A204.1 (cell line): ENCODE results near the gene AHCY.
A peak's percentile ranks its signal among the peaks of the same experiment; 100 is the strongest.
"Not testable (repeated sequence)": the region's sequence is repeated elsewhere in the genome, so short reads cannot be mapped to it uniquely, and the experiment has no call there.

Experiments
- FAIRE-seq: peaks from 2 replicates; lab custom pipeline; 2012; peaks lifted over from hg19 to GRCh38; lab: Jason Lieb, UNC

The AHCY gene

DNA sequence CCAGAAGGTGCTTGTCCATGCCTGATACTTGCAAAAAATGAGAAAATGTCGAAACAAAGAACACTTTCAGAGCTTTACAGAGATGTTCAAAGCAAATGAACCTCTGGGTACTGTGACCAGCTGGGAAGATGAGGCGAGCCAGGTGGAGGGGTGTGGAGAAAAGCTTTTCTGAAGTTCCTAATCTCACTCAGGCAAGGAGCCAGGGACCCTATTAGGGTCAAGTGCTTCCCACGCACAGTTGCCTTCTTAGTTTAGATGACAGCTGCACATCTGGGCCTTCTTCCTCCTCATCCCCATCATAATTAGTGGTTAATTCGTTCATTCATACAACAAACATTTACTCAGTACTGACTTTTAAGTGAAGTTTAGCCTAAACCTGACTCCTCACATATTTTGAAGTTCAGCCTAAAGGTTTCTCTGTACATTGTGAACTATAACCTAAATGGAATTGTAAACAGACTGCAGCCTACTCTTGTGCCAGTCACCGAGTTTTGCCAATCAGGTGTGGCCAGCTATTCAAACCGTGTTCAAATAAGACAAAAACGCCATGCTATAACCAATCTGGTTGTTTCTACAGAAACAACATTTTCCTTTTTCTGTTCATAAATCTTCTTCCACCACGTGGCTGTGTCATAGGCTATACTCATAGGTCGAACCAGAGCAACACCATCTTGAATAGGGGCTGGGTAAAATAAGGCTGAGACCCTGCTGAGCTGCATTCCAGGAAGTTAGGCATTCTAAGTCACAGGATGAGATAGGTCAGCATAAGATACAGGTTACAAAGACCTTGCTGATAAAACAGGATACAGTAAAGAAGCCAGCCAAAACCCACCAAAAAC lies 19.3 kb upstream of the AHCY start:
- FAIRE-seq, result no peak

DNA sequence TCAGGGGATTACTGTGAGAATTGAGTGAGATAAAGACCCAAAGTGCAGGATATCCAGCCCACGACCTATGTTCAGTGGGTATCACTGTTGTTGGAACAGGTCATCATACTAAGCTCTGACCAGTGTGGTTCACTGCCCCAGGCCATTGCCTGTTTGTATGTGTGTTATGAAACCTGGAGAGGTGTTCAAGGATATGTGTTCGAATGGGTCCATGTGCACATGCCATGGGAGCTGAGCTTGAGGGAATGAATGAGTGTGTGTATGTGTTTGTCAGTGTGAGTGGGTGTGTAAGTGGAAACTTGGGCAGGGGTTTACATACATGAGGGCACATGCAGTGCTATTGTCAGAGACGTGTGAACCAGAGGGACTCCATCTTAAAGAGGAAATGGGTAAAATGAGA lies 17.7 kb upstream of the AHCY start:
- no peak for FAIRE-seq

DNA sequence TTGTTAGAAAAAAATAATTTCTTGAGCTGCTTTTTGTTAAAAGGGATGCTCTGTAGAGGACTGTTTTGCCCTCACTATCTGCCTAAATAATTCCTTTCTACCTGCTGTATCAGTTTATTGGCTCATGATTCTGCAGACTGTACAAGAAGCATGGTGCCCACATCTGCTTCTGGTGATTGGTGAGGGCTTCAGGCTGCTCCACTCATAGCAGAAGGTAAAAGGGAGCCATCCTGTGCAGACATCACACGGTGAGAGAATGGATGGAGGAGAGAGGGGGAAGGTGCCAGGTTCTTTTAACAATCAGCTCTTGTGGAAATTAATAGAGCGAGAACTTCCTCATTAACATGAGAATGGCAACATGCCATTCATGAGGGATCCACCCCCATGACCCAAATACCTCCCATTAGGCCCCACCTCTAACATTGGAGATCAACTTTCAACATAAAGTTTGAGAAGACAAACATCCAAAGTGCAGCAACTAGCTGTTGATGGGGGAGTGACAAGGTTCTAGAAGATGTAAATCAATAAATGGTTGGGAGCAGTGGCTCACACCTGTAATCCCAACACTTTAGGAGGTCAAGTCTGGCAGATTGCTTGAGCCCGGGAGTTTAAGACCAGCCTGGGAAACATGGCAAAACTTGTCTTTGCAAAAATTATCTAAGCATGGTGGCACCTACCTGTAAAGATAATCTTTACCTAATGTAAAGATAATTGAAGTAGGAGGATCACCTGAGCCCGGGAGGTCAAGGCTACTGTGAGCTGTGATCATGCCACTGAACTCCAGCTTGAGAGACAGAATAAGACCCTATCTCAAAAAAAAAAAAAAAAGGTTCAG lies 15.7 kb upstream of the AHCY start:
- no peak for FAIRE-seq

DNA sequence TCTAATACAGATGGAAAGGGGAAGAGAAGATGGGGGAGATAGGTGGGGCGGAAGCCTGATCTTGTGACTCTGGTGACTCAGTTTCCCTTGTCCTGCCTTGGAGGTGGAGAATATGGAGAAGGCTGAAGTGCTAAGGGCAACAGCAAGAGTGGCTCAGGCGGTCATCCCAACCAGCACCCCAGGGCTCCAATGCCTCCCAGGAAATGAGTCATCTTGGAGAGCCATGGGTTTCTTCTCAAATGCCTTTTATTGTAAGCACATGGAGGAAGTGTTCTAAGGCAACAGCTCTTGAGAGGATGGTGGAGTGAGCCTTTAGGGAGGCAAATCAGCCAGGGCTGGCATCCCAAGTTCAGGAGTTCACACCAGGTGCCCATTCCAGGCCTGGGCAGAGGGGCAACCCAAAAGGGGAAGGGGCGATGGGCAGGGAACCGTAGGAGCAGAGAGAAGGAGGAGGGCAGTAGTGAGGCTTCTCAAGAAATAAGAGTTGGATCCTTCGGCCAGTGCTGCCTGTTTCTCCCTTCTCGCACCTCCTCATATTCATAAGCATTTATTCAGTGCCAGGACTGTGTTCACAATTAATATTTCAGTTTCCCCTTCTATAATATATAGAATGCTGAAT lies 13.2 kb upstream of the AHCY start:
- FAIRE-seq, result no peak

DNA sequence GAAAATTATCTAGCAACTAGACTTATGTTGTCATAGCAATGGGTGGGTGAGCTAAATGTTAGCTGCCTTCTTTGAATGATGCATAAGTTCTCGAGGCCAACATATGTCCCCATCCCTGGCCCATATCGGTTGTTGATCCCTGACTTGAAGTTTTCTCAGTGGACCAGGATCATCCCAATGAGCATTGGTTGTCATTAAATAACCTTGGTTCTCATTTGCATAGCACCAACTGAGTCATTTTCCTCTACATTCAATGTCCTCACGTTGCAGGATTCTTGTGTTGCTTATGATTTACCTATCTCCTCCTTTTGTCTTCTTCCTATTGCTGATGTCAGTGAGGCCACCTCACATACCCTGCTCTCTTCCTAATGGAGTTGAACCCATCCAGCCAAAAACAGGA lies 12.1 kb upstream of the AHCY start:
- no peak for FAIRE-seq

DNA sequence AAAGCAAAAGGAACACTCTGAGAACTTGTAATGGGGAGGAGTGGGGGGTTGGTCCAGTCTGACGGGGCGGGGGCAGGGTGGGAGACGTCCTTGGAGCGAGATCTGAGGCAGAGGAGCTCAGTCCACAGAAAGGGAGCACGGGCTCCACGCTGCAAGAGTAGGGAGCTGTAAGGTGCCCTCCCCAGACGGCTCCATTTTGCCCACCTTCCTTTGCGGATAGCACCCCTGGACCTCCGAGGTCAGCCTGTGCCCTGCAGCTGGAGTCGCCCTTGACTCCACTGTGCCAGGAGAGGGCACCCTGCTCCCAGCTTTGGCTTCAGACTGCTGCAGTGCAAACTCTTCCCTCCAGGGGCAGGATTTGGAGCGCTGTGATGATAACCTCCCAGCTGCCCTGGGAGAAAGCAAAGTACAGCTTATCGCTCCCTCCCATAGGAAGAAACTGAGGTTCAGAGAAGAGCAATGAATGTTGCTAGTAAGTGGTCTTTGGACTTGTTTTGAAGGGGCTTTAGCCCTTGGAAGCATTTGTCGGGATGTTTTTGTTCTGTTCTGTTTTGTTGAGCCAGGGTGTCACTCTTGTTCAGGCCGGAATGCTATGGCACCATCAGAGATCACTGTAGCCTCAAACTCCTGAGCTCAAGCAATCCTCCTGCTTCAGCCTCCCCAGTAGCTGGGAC lies 9.5 kb upstream of the AHCY start:
- FAIRE-seq, result peak; percentile 35

DNA sequence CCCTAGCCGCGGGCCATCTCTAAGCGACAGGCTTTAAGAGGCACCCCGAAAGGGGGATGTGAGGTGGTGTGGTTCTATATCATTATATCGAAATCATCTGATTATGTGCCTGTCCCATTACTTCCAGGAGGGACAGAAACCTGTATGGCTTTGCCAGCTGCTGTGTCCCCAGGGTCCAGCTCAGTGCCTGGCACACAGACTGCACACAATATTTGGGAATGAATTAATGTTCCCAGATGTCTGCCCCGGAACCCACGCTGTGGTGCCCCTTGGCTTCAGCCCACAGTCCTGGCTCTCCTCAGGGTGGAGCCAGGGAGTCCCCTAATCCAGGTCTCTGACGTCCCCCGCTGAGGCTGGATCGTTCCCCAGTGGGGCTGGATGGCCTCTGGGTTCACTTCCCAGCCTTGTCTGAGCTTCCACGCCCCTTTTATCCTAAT lies 8.9 kb upstream of the AHCY start:
- no peak for FAIRE-seq

DNA sequence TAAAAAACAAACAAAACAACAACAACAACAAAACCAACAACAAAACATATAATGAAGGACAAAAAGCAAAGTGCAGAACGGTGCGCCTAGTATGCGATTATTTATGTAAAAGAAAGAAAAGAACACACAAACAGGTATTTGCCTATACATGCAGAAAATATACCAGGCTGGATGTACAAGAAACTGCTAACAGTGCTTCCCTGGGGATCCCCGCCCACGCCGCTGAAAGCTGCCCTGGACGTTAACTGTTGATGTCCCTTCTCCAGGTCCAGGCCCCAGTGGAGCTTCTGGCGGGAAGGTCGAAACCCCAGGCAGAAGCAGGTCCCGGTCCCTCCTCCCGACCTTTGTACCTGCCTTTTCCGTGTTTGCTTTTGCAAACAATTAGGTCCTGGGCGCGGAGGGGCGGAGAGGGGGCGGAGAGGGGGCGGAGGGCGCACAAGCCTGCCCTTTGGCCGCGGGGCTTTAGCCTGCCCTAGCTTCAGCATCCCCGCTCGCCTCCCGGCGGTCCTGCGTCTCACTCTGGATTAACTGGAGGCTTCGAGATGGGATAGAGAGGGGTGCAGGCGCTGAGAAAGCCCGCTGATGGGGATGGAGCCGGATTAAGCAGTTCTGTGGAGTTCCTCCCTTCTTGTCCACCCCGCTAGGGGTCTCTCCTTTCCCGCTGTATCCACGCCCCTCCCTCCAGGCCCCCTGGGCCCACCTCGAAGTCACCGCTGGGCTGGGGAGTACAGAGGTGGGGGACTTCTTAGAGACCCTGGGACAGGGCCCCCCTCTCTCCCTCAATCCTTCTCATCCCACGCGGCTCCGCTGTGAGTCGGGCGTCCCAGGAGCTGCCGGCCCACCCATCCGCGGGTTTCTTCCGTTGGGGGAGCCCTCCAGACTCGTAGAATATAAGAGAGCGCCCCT lies 8.2 kb upstream of the AHCY start:
- FAIRE-seq, result no peak

DNA sequence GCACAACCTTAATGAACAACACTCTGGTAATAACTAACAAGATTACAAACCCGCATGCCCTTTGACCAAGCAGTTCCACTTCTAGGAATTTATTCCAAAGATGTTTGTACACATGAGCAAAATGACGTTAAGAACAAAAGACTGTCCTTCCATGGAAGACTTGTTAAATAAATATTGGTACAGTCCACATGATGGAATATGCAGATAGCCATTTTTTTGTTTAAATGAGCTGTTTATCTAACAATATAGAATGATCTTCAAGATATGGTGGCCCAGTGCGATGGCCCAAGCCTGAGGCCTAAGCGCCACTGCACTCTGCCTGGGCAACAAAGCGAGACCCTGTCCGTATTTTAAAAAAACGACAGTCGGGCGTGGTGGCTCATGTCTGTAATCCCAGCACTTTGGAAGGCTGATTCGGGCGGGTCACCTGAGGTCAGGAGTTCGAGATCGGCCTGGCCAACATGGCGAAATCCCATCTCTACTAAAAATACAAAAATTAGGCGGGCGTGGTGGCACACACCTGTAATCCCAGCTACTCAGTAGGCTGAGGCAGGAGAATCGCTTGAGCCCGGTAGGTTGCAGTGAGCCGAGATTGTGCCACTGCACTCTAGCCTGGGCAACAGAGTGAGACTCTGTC lies 7.4 kb upstream of the AHCY start:
- no peak for FAIRE-seq

DNA sequence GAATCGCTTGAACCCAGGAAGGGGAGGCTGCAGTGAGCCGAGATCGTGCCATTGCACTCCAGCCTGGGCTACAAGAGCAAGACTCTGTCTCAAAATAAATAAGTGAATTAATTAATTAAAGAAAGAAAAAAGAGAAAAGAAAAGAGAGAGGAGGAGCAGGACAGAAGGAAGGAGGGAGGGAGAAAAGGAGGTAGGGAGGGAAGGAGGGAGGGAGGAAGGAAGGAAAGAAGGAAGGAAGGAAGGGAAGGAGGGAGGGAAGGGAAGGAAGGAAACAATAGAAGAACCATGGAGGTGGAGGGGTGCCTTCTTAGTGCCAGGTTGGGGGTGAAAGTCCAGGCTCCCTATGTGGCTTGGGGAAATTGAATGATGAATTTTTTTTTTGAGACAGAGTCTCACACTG lies 6.5 kb upstream of the AHCY start:
- no peak for FAIRE-seq

DNA sequence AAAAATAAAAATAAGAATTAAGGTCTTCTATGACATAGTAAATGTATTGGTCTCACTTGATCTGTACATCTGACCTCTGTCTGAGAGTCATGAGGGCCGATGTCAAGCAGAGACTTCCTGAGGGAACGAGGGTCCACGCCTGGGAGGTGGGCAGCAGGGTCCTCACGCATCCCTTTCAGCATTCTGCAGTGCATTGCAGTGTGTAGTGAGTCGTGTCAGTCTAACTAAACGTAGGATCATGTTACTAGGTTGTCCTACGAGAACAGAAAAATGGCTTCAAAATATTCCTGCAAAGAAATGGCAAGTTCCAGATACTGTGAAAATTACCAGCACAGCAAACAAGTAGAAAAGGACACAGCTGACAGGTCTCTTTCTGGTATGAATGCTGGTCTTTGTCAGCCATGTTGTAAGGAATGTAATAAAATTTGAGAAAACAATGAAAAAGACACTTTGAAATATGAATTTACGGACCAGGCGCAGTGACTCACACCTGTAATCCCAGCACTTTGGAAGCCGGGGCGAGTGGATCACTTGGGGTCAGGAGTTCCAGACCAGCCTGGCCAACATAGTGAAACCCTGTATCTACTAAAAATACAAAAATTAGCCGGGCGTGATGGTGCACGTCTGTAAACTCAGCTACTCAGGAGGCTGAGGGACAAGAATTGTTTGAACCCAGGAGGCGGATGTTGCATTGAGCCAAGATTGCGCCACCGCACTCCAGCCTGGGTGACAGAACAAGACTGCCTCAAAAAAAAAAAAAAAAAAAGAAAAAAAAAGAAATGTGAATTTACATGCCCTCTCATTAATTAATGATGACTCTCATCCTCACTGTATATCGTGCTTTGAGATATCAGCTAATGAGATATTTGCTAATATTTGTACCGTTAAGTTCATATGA lies 2.4 kb upstream of the AHCY start:
- FAIRE-seq, result no peak

DNA sequence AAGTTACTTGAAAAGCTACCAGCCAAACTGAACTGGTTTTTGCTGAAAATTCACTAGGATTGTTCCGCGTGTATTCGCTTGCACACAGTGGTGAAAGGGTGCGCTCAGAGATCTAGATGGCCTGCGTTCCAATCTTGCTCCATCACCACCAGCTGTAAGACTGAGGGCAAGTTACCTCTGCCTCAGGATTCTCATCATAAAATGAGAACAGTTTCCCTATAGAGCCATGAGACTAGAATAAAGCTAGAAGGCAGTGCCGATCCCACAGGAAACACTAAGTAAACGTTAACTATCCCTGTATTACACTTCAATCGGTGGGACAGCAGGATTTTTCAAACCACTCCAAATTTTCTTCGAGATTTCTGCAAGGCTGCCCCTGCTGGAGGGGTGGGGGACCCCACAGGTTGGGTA lies 838 bp downstream of the AHCY start:
- no peak for FAIRE-seq

DNA sequence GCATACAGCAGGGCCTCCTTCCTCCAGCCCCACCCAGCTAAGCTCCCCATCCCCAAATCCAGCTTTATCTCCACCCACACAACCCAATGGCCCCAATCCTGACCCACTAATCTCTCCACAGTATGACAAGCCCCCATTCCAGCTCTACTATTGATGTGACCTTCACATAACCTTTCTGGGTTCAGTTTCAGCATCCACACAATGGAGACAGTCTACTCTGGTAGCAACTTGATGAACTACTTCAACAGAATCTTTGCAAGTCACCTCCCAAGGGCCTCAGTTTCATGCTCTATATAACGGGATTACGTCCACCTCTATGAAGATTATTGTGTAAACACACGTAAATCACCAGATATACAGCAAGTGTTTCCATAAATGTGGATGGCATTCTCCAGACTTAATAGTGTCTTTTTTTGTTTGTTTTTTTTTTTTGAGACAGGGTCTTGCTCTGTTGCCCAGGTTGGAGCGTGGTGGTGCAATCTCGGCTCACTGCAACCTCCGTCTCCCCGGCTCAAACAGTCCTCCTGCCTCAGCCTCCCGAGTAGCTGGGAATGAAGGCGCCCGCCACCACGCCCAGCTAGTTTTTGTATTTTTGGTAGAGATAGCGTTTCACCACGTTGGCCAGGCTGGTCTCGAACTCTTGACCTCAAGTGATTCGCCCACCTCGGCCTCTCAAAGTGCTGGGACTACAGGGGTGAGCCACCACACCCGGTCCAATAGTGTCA lies 1.4 kb downstream of the AHCY start:
- FAIRE-seq, result no peak

DNA sequence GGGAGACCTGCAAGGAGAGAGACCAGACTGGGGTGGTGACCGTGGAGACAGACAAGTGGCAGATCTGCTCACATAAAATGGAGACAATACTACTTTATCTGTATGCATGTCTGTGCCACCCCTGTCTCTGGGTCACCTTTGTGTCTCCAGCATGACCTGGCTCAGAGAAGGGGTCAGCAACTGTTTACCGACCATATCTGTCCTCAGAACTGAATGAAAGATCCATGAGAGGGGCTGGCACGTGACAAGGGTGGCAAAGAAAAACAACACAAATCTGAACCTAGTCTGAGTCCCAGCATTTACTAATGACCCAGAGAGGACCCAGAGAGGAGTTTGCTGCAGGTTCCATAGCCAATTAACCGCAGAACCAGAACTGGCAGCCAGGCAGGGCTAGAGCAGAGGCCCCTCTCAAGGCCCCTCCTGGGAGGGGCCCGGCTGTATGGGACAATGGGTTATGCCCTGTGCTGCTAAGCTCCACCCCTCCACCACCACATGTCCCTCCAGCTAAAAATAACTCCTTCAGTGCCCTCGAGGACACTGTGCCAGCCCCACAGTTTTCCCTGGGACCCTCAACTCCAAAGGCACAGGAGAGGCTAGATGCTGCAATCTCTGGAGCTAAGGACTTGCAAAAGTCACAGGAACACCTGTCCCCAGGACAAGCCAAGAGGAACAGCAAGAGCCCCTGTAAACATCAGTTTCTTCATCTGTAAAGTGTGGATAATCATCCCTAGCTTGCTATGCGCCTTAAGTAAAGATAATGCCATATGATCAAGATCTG lies 2.2 kb downstream of the AHCY start:
- FAIRE-seq, result no peak

DNA sequence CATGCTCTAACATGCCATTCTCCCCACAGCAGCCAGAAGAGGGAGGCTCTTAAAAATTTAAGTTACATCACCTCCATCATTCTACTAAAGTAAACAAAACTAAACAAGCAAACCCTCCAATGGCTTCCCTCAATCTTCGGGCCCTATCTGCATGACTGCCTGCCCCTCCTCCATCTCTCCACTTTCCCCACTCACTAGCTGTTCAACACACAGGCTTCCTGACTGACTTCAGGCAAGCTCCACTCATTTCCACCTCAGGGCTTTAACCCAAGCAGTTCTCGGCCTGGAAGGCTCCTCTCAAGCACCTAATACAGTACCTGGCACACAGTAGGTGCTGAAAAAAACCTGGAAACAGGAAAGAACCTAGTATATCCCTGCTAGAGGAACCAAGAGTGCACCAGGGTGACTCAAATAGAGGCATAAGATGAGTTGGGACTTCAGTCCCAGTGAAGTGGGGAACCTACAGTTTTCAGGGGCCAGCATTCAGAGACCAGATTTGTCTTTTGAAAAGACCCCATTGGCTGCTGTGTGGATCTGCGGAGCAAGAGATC lies 2.8 kb downstream of the AHCY start:
- no peak for FAIRE-seq

DNA sequence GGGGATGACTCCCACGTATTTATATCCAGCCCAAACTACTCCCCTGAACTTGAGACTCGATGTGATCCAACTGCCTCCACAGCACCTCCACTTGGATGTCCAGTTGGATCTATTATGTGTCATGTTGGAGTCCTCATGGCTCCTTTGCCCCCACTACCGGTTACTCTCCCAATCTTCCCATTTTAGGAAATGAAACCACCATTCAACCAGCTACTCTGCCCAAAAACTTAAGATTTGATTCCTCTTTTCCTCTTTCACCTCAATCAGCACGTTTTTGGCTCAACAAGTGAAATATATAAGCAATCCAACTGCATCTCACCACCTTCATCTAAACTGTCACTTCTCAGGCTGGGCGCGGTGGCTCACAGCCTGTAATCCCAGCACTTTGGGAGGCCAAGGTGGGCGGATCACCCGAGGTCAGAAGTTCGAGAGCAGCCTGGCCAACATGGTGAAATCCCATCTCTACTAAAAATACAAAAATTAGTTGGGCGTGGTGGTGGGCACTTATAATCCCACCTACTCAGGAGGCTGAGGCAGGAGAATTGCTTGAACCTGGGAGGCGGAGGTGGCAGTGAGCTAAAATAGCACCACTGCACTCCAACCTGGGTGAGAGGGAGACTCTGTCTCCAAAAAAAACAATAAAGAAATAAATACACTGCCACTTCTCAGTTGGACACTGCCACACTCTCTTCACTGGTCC lies 3.4 kb downstream of the AHCY start:
- FAIRE-seq, result no peak

DNA sequence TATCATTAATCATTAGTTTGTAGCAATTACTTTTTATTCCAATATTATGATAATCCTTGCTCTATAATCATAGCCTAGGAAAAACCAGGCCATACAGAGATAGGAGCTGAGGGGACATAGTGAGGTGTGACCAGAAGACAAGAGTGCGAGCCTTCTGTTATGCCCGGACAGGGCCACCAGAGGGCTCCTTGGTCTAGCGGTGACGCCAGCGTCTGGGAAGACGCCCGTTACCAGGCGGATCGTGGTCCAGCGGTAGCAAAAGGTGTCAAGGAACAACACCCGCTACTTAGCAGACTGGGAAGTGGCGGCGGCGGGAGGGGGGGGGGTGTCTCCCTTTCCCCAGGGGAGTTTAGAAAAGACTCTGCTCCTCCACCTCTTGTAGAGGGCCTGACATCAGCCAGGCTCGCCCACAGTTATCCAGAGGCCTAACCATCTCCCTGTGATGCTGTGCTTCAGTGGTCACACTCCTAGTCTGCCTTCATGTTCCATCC lies 4.8 kb downstream of the AHCY start:
- FAIRE-seq, result not testable (repeated sequence)
